Caco-2 (cell line): ENCODE results near the gene SKIC8. TPM values are rescaled to one million over a fixed set of nuclear protein-coding genes. Genes with fewer than 3 reads are reported as not detected.

Experiments
- BruUV-seq: library from RNA; stranded (reverse); fragments of 400-500 nt; replicated peaks from 2 replicates; lab custom pipeline; 2021; lab: Mats Ljungman, UMichigan
- CTCF ChIA-PET: fragments of 300-600 bp; sonication (Branson Sonifier 250); formaldehyde crosslinking; loops from one replicate; lab custom pipeline; 2022; ENCODE audit warnings: antibody characterized with exemption; lab: Charles Lee
- POLR2A ChIA-PET: fragments of 300-600 bp; sonication (Branson Sonifier 250); formaldehyde crosslinking; loops from one replicate; lab custom pipeline; 2022; ENCODE audit warnings: antibody characterized with exemption; lab: Charles Lee
- DNase-seq, 2 experiments: peaks; one replicate each; pipeline versions ENCODE4 v3.0.0 to v3.0.0-alpha.2; 2020 to 2022
- H3K27me3 ChIP-seq: replicated peaks from 2 replicates; pipeline ENCODE4 v1.6.0; 2011; ENCODE audit warnings: low read length; ENCODE audit not compliant: control insufficient read depth, insufficient read depth
- H3K36me3 ChIP-seq: 2 replicates; pipeline ENCODE4 v1.5.1; 2011; ENCODE audit warnings: low read length; ENCODE audit not compliant: control insufficient read depth, insufficient read depth
- H3K4me1 ChIP-seq: fragments of 250-450 bp; sonication (Bioruptor Pico); 2 replicates; pipeline ENCODE4 v1.5.1; 2020; ENCODE audit warnings: mild to moderate bottlenecking
- H3K4me3 ChIP-seq: 2 replicates; pipeline ENCODE4 v1.5.1; 2011; ENCODE audit warnings: low read depth, mild to moderate bottlenecking, control low read depth, low read length
- H3K9me3 ChIP-seq: fragments of 250-450 bp; sonication (Bioruptor Pico); 2 replicates; pipeline ENCODE4 v1.5.1; 2020; ENCODE audit warnings: mild to moderate bottlenecking, moderate library complexity
- H3K27ac Mint-ChIP-seq: one replicate; pipeline ENCODE4 v1.8.0; 2022; ENCODE audit warnings: mixed read lengths; ENCODE audit not compliant: unreplicated experiment
- H3K27me3 Mint-ChIP-seq: one replicate; pipeline ENCODE4 v1.8.0; 2022; ENCODE audit warnings: mixed read lengths; ENCODE audit not compliant: insufficient read depth, unreplicated experiment
- H3K36me3 Mint-ChIP-seq: one replicate; pipeline ENCODE4 v1.8.0; 2022; ENCODE audit warnings: mild to moderate bottlenecking, mixed read lengths; ENCODE audit not compliant: insufficient read depth, unreplicated experiment
- H3K4me1 Mint-ChIP-seq: one replicate; pipeline ENCODE4 v1.8.0; 2022; ENCODE audit warnings: low read depth, mixed read lengths; ENCODE audit not compliant: unreplicated experiment
- H3K4me3 Mint-ChIP-seq: one replicate; pipeline ENCODE4 v1.8.0; 2022; ENCODE audit warnings: mild to moderate bottlenecking, moderate library complexity, mixed read lengths; ENCODE audit not compliant: unreplicated experiment
- H3K9me3 Mint-ChIP-seq: one replicate; pipeline ENCODE4 v1.8.0; 2022; ENCODE audit warnings: mixed read lengths; ENCODE audit not compliant: unreplicated experiment
- CTCF ChIP-seq, 2 experiments: fragments of 200-600 bp in 1 of 2; IDR thresholded peaks; 1 replicate in 1 of 2; 2 replicates in 1 of 2; pipeline versions ENCODE4 v1.5.1 to v1.8.0; 2011 to 2022; ENCODE audit warnings: antibody characterized with exemption in 1 of 2, control low read depth in 1 of 2, inconsistent platforms in 1 of 2, low read depth in 1 of 2, low read length in 1 of 2, mild to moderate bottlenecking in 1 of 2, moderate library complexity in 1 of 2; ENCODE audit not compliant: insufficient read depth in 1 of 2, severe bottlenecking in 1 of 2, unreplicated experiment in 1 of 2
- intact Hi-C: fragments of 100-400 bp; cut with micrococcal nuclease; formaldehyde crosslinking; loops from one replicate; pipeline ENCODE4 v1.10.0; 2022; ENCODE audit not compliant: unreplicated experiment
- total RNA-seq: library from RNA; stranded (reverse); gene quantifications from 2 replicates; pipeline ENCODE4 v1.2.3, GENCODE V29; 2022

The SKIC8 gene
- total RNA-seq, 1 experiment from 2014 or later: 45.7 TPM

DNA sequence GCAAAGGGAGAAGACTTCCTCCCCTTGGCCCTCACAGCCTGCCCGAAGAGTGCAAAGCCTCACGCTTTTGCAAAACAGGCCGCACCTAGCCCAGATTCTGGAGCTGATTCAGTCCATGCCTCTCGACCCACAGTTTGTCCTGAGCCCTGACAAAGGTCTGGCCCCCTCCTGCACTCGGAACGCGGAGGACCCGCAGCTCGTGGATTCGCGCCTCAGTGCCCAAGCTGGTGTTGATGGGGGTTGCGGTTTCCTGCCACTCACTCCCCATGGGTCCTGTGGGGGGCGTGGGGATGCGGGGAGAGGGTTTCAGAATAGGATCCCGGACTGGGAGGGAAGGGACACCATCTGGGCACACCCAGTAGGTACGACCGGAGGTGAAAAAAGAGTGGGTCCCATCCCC lies 40.1 kb upstream of the SKIC8 start:
- BruUV-seq: no TSS peak
- CTCF ChIA-PET: interaction anchor here (0.7 to 1.1 kb wide), 3 partner anchors 76 to 190 kb away, joined by 3 to 6 read pairs (median 4); no protein-coding TSS in a partner anchor
- intact Hi-C loops: loop anchor here (5.0 kb wide), 1 partner anchor 33 kb away; no protein-coding TSS in a partner anchor
- Mint-ChIP-seq H3K9me3 (no peaks in the 10 kb centered on the region), H3K27ac (no peak overlapping the region), H3K36me3 (no peaks in the 10 kb centered on the region), H3K27me3 (no peaks in the 10 kb centered on the region), H3K4me1 (peaks cover 6% of the 10 kb centered on the region), H3K4me3 (peak overlapping the region; percentile 77)
- no peaks in the 10 kb centered on the region for H3K9me3 ChIP-seq
- no peaks in the 10 kb centered on the region for H3K27me3 ChIP-seq
- peak overlapping the region; percentile 68; the same call in 1 of the 2 replicates for H3K4me3 ChIP-seq
- no peaks in the 10 kb centered on the region for H3K36me3 ChIP-seq
- POLR2A ChIA-PET: interaction anchor here (0.6 to 1.3 kb wide), 2 partner anchors 57 to 139 kb away, joined by 4 to 5 read pairs; no protein-coding TSS in a partner anchor
- no peak for DNase-seq
- no peak for TF ChIP-seq CTCF (IDR thresholded peaks at IDR 0.05; ENCODE audit: insufficient read depth in 1 of 2, low read depth in 1 of 2, low read length in 1 of 2, severe bottlenecking in 1 of 2, unreplicated experiment in 1 of 2)
- H3K4me1 ChIP-seq: 0 out of 2 replicates have a peak, but pooled peaks cover 5% of the 10 kb centered on the region

- no TSS peak for BruUV-seq
- CTCF ChIA-PET: no interaction called here
- H3K27me3 ChIP-seq: no peaks in the 10 kb centered on the region
Observed at GRCh38 chr15:78338781-78339180, 39.4 kb upstream of the SKIC8 start.

GRCh38 chr15:78335985-78336384 lies 36.6 kb upstream of the SKIC8 start:
- H3K4me3 Mint-ChIP-seq: no peak overlapping the region
- no TSS peak for BruUV-seq

More at GRCh38 chr15:78338781-78339180, 39.4 kb upstream of the SKIC8 start:
- POLR2A ChIA-PET: no interaction called here
- intact Hi-C loops: loop anchor here (5.0 kb wide), 1 partner anchor 34 kb away; no protein-coding TSS in a partner anchor
- no peaks in the 10 kb centered on the region for H3K36me3 ChIP-seq
- peaks cover 6% of the 10 kb centered on the region for H3K4me1 Mint-ChIP-seq
- H3K4me3 ChIP-seq: no peak overlapping the region
- no peaks in the 10 kb centered on the region for H3K27me3 Mint-ChIP-seq
- peak overlapping the region; percentile 77 for H3K4me3 Mint-ChIP-seq
- no peaks in the 10 kb centered on the region for H3K36me3 Mint-ChIP-seq
- TF ChIP-seq CTCF (IDR thresholded peaks at IDR 0.05; ENCODE audit: insufficient read depth in 1 of 2, low read depth in 1 of 2, low read length in 1 of 2, severe bottlenecking in 1 of 2, unreplicated experiment in 1 of 2): no peak
- H3K9me3 Mint-ChIP-seq: no peaks in the 10 kb centered on the region
- H3K9me3 ChIP-seq: no peaks in the 10 kb centered on the region
- DNase-seq: no peak
- H3K4me1 ChIP-seq: 0 out of 2 replicates have a peak, but pooled peaks cover 5% of the 10 kb centered on the region
- H3K27ac Mint-ChIP-seq: no peak overlapping the region

More at GRCh38 chr15:78335985-78336384, 36.6 kb upstream of the SKIC8 start:
- Mint-ChIP-seq H3K27ac (no peak overlapping the region), H3K36me3 (no peaks in the 10 kb centered on the region), H3K9me3 (no peaks in the 10 kb centered on the region), H3K4me1 (peaks cover 6% of the 10 kb centered on the region), H3K27me3 (no peaks in the 10 kb centered on the region)
- TF ChIP-seq CTCF (IDR thresholded peaks at IDR 0.05; ENCODE audit: insufficient read depth in 1 of 2, low read depth in 1 of 2, low read length in 1 of 2, severe bottlenecking in 1 of 2, unreplicated experiment in 1 of 2): no peak
- no peak overlapping the region for H3K4me3 ChIP-seq
- intact Hi-C loops: loop anchor here (5.0 kb wide), 1 partner anchor 36 kb away; no protein-coding TSS in a partner anchor
- H3K4me1 ChIP-seq: 0 out of 2 replicates have a peak, but pooled peaks cover 3% of the 10 kb centered on the region
- no peak for DNase-seq
- no peaks in the 10 kb centered on the region for H3K27me3 ChIP-seq
- no peaks in the 10 kb centered on the region for H3K9me3 ChIP-seq
- POLR2A ChIA-PET: no interaction called here
- H3K36me3 ChIP-seq: no peaks in the 10 kb centered on the region
- CTCF ChIA-PET: no interaction called here
